RPMI7951 (cell line): ENCODE data around the gene ACRBP. TPM values are rescaled to one million over a fixed set of nuclear protein-coding genes. Genes with fewer than 3 reads are reported as not detected.

ENCODE experiments used
- DNase-seq: peaks from one replicate; pipeline ENCODE4 v3.0.0-alpha.2; 2012; ENCODE audit warnings: low read depth
- total RNA-seq: library from RNA; depleted of rRNA; stranded (reverse); fragments of >200 nt; shearing (Covaris generic); gene quantifications from 2 replicates; pipeline ENCODE4 v1.2.3, GENCODE V29; 2014

ACRBP gene
- total RNA-seq, 1 experiment from 2014 or later = 0.48 TPM

GRCh38 chr12:6646276-6647082 is 753 bp downstream of the ACRBP start:
- no peak for DNase-seq

- DNase-seq = no peak
Measured at GRCh38 chr12:6644903-6645302, 2.3 kb downstream of the ACRBP start.

- no peak for DNase-seq
Measured at GRCh38 chr12:6644257-6644596, 3.0 kb downstream of the ACRBP start.

GRCh38 chr12:6643569-6644256 is 3.5 kb downstream of the ACRBP start:
- DNase-seq = no peak

GRCh38 chr12:6641131-6641530 is 6.1 kb downstream of the ACRBP start:
- DNase-seq = no peak

GRCh38 chr12:6640497-6640896 is 6.7 kb downstream of the ACRBP start:
- DNase-seq = no peak

- DNase-seq = no peak
Measured at GRCh38 chr12:6639151-6639801, 8.0 kb downstream of the ACRBP start.

- no peak for DNase-seq
Measured at GRCh38 chr12:6638305-6638704, 8.9 kb downstream of the ACRBP start.

GRCh38 chr12:6635856-6636531 is 11.2 kb downstream of the ACRBP start, which contains the start of gene LPAR5:
Gene LPAR5 (minus strand): TSS chr12:6635959. CDS start chr12:6621248, 14,711 bp downstream.
- peak; percentile 17 for DNase-seq

GRCh38 chr12:6635375-6635855 is 11.8 kb downstream of the ACRBP start:
- no peak for DNase-seq

GRCh38 chr12:6632026-6632983 is 14.9 kb downstream of the ACRBP start:
- no peak for DNase-seq

- no peak for DNase-seq
Measured at GRCh38 chr12:6631549-6631961, 15.7 kb downstream of the ACRBP start.

- no peak for DNase-seq
Measured at GRCh38 chr12:6630736-6631135, 16.5 kb downstream of the ACRBP start.

GRCh38 chr12:6627616-6628015 is 19.6 kb downstream of the ACRBP start:
- no peak for DNase-seq

- DNase-seq = no peak
Measured at GRCh38 chr12:6626654-6627283, 20.5 kb downstream of the ACRBP start.

- no peak for DNase-seq
Measured at GRCh38 chr12:6620885-6621274, 26.4 kb downstream of the ACRBP start.

- DNase-seq = no peak
Measured at GRCh38 chr12:6620137-6620884, 26.9 kb downstream of the ACRBP start.

- DNase-seq = no peak
Measured at GRCh38 chr12:6618483-6619225, 28.6 kb downstream of the ACRBP start.

- no peak for DNase-seq
Measured at GRCh38 chr12:6615802-6616201, 31.4 kb downstream of the ACRBP start.
